OCI-LY1 (cell line): ENCODE results near the gene MCC.

ENCODE experiments used
- H2AFZ ChIP-seq: fragments of 200-600 bp; sonication (generic), shearing (Covaris generic); 2 replicates; pipeline ENCODE4 v1.6.0; 2014; ENCODE audit warnings: antibody characterized with exemption, mild to moderate bottlenecking, low read length
- H3F3A ChIP-seq: fragments of 200-600 bp; sonication (generic), shearing (Covaris generic); 2 replicates; pipeline ENCODE4 v1.6.0; 2014; ENCODE audit warnings: mild to moderate bottlenecking, antibody characterized with exemption, low read length, moderate library complexity; ENCODE audit not compliant: insufficient read depth
- H3K27ac ChIP-seq: fragments of 200-600 bp; sonication (generic); 2 replicates; pipeline ENCODE4 v1.5.1; 2014; ENCODE audit warnings: low read length, mixed run types, mild to moderate bottlenecking, low read depth; ENCODE audit not compliant: poor library complexity, severe bottlenecking
- H3K27me3 ChIP-seq: fragments of 200-600 bp; sonication (generic); 2 replicates; pipeline ENCODE4 v1.6.0; 2014; ENCODE audit warnings: antibody characterized with exemption, mild to moderate bottlenecking, low read length, moderate library complexity; ENCODE audit not compliant: insufficient read depth
- H3K36me3 ChIP-seq: fragments of 200-600 bp; sonication (generic); 2 replicates; pipeline ENCODE4 v1.6.1; 2014; ENCODE audit warnings: mild to moderate bottlenecking, antibody characterized with exemption, low read length, moderate library complexity, mixed read lengths; ENCODE audit not compliant: insufficient read depth
- H3K4me1 ChIP-seq: fragments of 200-600 bp; sonication (generic); 2 replicates; pipeline ENCODE4 v1.5.1; 2014; ENCODE audit warnings: mild to moderate bottlenecking, low read length, moderate library complexity; ENCODE audit not compliant: insufficient read depth, severe bottlenecking
- H3K4me2 ChIP-seq: fragments of 200-600 bp; sonication (generic), shearing (Covaris generic); 2 replicates; pipeline ENCODE4 v1.6.1; 2014; ENCODE audit warnings: low read length
- H3K4me3 ChIP-seq: fragments of 200-600 bp; sonication (generic); 2 replicates; pipeline ENCODE4 v1.5.1; 2014; ENCODE audit warnings: low read length, low read depth, mild to moderate bottlenecking, mixed read lengths; ENCODE audit not compliant: poor library complexity, severe bottlenecking
- H3K79me2 ChIP-seq: fragments of 200-600 bp; shearing (Covaris generic); 2 replicates; pipeline ENCODE4 v1.6.1; 2016; ENCODE audit warnings: mixed run types, low read length, mixed read lengths; ENCODE audit not compliant: insufficient read depth
- H3K9ac ChIP-seq: fragments of 200-600 bp; sonication (generic), shearing (Covaris generic); 2 replicates; pipeline ENCODE4 v1.6.1; 2014; ENCODE audit warnings: mild to moderate bottlenecking, low read length, mixed read lengths
- H3K9me2 ChIP-seq: fragments of 200-600 bp; sonication (generic), shearing (Covaris generic); 2 replicates; pipeline ENCODE4 v1.6.1; 2014; ENCODE audit warnings: low read depth, mild to moderate bottlenecking, low read length, mixed read lengths
- H3K9me3 ChIP-seq: fragments of 200-600 bp; shearing (Covaris generic); 2 replicates; pipeline ENCODE4 v1.6.1; 2014; ENCODE audit warnings: low read length, mixed read lengths
- H4K20me1 ChIP-seq: fragments of 200-600 bp; sonication (generic), shearing (Covaris generic); 2 replicates; pipeline ENCODE4 v1.6.0; 2016; ENCODE audit warnings: mild to moderate bottlenecking, low read length; ENCODE audit not compliant: insufficient read depth
- EZH2 ChIP-seq: fragments of 200-600 bp; sonication (generic), shearing (Covaris generic); IDR thresholded peaks from 2 replicates; pipeline ENCODE4 v1.8.0; 2017; ENCODE audit warnings: borderline replicate concordance, mixed run types, mild to moderate bottlenecking, antibody characterized with exemption, low read length, moderate library complexity, mixed read lengths
- TF ChIP-seq, protein P1 (sequence below): fragments of 200-600 bp; sonication (generic), shearing (Covaris generic); IDR thresholded peaks from 2 replicates; pipeline ENCODE4 v1.5.1; 2017; ENCODE audit warnings: mild to moderate bottlenecking, antibody characterized with exemption, low read length, moderate library complexity, mixed read lengths

Gene MCC

DNA sequence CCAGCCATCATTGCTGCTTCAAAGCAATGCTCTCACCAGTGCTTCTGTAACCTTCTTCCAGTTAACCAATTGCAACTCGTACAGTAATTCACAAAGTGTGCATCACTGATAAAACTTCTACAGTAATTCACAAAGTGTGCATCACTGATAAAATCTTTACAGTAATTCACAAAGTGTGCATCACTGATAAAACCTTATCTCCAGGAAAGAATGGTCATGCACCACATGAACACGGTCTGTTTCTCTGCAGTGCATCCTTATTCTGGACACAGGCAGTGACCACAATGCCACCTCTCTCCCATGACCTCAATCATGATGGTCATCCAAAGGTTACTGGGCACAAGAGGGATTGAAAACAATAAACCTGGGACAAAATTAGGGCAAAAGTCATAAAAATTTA is 207.1 kb downstream of the MCC start:
- Histone ChIP-seq H3K4me2 (no peak overlapping the region), H3K79me2 (no peaks in the 10 kb centered on the region), H2AFZ (no peak overlapping the region), H3K27ac (no peak overlapping the region), H3K27me3 (no peaks in the 10 kb centered on the region), H3K4me3 (no peak overlapping the region), H3K9ac (no peak overlapping the region), H3K9me3 (no peaks in the 10 kb centered on the region), H3K9me2 (no peaks in the 10 kb centered on the region), H4K20me1 (no peaks in the 10 kb centered on the region), H3F3A (no peaks in the 10 kb centered on the region), H3K4me1 (no peaks in the 10 kb centered on the region), H3K36me3 (no peaks in the 10 kb centered on the region)
- no peak for TF ChIP-seq EZH2
- TF ChIP-seq, protein P1, sequence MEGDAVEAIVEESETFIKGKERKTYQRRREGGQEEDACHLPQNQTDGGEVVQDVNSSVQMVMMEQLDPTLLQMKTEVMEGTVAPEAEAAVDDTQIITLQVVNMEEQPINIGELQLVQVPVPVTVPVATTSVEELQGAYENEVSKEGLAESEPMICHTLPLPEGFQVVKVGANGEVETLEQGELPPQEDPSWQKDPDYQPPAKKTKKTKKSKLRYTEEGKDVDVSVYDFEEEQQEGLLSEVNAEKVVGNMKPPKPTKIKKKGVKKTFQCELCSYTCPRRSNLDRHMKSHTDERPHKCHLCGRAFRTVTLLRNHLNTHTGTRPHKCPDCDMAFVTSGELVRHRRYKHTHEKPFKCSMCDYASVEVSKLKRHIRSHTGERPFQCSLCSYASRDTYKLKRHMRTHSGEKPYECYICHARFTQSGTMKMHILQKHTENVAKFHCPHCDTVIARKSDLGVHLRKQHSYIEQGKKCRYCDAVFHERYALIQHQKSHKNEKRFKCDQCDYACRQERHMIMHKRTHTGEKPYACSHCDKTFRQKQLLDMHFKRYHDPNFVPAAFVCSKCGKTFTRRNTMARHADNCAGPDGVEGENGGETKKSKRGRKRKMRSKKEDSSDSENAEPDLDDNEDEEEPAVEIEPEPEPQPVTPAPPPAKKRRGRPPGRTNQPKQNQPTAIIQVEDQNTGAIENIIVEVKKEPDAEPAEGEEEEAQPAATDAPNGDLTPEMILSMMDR: no peak

DNA sequence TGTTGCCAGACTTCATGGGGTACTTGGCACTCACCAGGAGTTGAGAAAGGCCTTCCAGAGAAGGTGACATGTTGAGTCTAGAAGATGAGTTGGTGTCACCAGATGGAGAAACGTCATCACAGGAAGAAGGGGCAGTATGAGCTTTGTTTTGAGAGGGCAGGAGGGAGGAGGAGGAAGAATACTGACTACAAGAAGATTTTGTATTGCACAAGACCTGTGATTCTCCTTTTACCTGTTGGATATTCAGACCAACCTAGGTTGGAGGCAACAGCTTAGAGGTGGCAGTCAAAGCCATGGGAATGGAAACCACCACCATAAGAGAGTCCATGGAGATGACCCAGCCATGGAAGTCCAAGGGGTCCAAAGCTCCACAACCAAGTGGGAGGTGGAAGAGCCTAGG is 207.7 kb downstream of the MCC start:
- H3K36me3 ChIP-seq: no peaks in the 10 kb centered on the region
- H4K20me1 ChIP-seq: no peaks in the 10 kb centered on the region
- H3K4me1 ChIP-seq: no peaks in the 10 kb centered on the region
- no peak for TF ChIP-seq EZH2
- TF ChIP-seq, protein P1: no peak
- H3K27me3 ChIP-seq: no peaks in the 10 kb centered on the region
- H2AFZ ChIP-seq: no peak overlapping the region
- no peaks in the 10 kb centered on the region for H3K79me2 ChIP-seq
- H3K9me3 ChIP-seq: no peaks in the 10 kb centered on the region
- no peak overlapping the region for H3K4me2 ChIP-seq
- no peak overlapping the region for H3K4me3 ChIP-seq
- no peak overlapping the region for H3K9ac ChIP-seq
- no peaks in the 10 kb centered on the region for H3K9me2 ChIP-seq
- no peak overlapping the region for H3K27ac ChIP-seq
- no peaks in the 10 kb centered on the region for H3F3A ChIP-seq

DNA sequence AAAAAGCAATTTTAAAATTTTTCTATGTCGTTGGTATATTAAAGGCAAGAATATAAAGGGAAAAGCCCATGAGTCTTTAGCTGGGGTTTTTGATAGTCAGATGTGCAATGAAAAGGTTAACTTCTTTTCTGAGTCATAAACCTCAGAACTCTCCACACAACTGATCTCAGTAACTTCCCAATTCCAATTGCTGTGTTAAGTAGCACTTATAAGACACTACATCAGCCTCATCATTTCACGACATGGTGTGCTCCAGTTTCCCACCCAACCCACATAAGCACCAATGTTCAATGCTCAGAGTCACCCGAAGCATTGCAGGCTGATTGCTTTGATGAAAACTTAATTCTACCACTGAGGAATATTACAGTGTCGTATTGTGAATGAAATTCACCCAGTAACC is 209.3 kb downstream of the MCC start:
- H3K9me3 ChIP-seq: no peaks in the 10 kb centered on the region
- H3F3A ChIP-seq: no peaks in the 10 kb centered on the region
- TF ChIP-seq, protein P1: no peak
- no peak for TF ChIP-seq EZH2
- H3K4me3 ChIP-seq: no peak overlapping the region
- no peak overlapping the region for H3K9ac ChIP-seq
- no peaks in the 10 kb centered on the region for H3K9me2 ChIP-seq
- H3K4me2 ChIP-seq: no peak overlapping the region
- no peaks in the 10 kb centered on the region for H3K79me2 ChIP-seq
- no peaks in the 10 kb centered on the region for H3K36me3 ChIP-seq
- H4K20me1 ChIP-seq: no peaks in the 10 kb centered on the region
- no peaks in the 10 kb centered on the region for H3K4me1 ChIP-seq
- H3K27me3 ChIP-seq: no peaks in the 10 kb centered on the region
- no peak overlapping the region for H3K27ac ChIP-seq
- no peak overlapping the region for H2AFZ ChIP-seq
